CD14-positive monocyte (primary cell): ENCODE results near the gene VSTM2B. TPM values are rescaled to one million over a fixed set of nuclear protein-coding genes. Genes with fewer than 3 reads are reported as not detected.

Experiments
- DNase-seq, 3 donors: peaks; one replicate each; pipeline ENCODE4 v3.0.0-alpha.2; 2011 to 2022
- H2AFZ ChIP-seq: 2 replicates; pipeline ENCODE4 v1.6.0; 2012; ENCODE audit warnings: mild to moderate bottlenecking, low read depth, low read length, inconsistent platforms; ENCODE audit not compliant: insufficient read depth, poor library complexity, severe bottlenecking
- H3K27ac ChIP-seq, 2 donors: 1 replicate in 1 of 2; 2 replicates in 1 of 2; pipeline ENCODE4 v1.5.1; 2012 to 2013; ENCODE audit warnings: low read length in 2 of 2, control low read depth in 1 of 2, inconsistent platforms in 1 of 2, low read depth in 1 of 2, mild to moderate bottlenecking in 1 of 2
- H3K27me3 ChIP-seq, 2 donors: one replicate each; pipeline versions ENCODE4 v1.6.0 to v1.6.1; 2011 to 2013; ENCODE audit warnings: low read length in 2 of 2; ENCODE audit not compliant: control insufficient read depth in 2 of 2, insufficient read depth in 2 of 2
- H3K36me3 ChIP-seq, 2 donors: replicated peaks in 1 of 2; 1 replicate in 1 of 2; 2 replicates in 1 of 2; pipeline versions ENCODE4 v1.5.1 to v1.6.1; 2012 to 2013; ENCODE audit warnings: low read length in 2 of 2, control low read depth in 1 of 2, inconsistent platforms in 1 of 2, mild to moderate bottlenecking in 1 of 2; ENCODE audit not compliant: insufficient read depth in 2 of 2, control insufficient read depth in 1 of 2
- H3K4me1 ChIP-seq, 2 donors: 1 replicate in 1 of 2; 2 replicates in 1 of 2; pipeline versions ENCODE4 v1.5.1 to v1.6.1; 2012 to 2013; ENCODE audit warnings: low read length in 2 of 2, control low read depth in 1 of 2, inconsistent platforms in 1 of 2, mild to moderate bottlenecking in 1 of 2, moderate library complexity in 1 of 2; ENCODE audit not compliant: insufficient read depth in 2 of 2, control insufficient read depth in 1 of 2
- H3K4me2 ChIP-seq: replicated peaks from 2 replicates; pipeline ENCODE3; 2012; ENCODE audit warnings: low read length, moderate library complexity, mild to moderate bottlenecking; ENCODE audit not compliant: poor library complexity, severe bottlenecking; ENCODE audit errors: extremely low read depth
- H3K4me3 ChIP-seq, 3 experiments: fragments of 200-600 bp in 1 of 3; sonication (generic) in 1 of 3; replicated peaks in 1 of 3; 1 replicate in 2 of 3; 2 replicates in 1 of 3; pipeline ENCODE4 v1.5.1; 2011 to 2013; ENCODE audit warnings: low read length in 3 of 3, mild to moderate bottlenecking in 3 of 3, control low read depth in 2 of 3, low read depth in 2 of 3, inconsistent platforms in 1 of 3, moderate library complexity in 1 of 3
- H3K79me2 ChIP-seq: 2 replicates; pipeline ENCODE4 v1.6.0; 2012; ENCODE audit warnings: mild to moderate bottlenecking, control low read depth, inconsistent platforms, low read length, moderate library complexity; ENCODE audit not compliant: insufficient read depth
- H3K9ac ChIP-seq: 2 replicates; pipeline ENCODE4 v1.6.0; 2017; ENCODE audit warnings: low read length, mild to moderate bottlenecking; ENCODE audit not compliant: insufficient read depth, poor library complexity, severe bottlenecking
- H3K9me3 ChIP-seq, 2 donors: replicated peaks in 1 of 2; 1 replicate in 1 of 2; 2 replicates in 1 of 2; pipeline versions ENCODE4 v1.5.1 to v1.6.1; 2012 to 2013; ENCODE audit warnings: low read length in 2 of 2, control low read depth in 1 of 2; ENCODE audit not compliant: control insufficient read depth in 1 of 2, insufficient read depth in 1 of 2
- H4K20me1 ChIP-seq: 2 replicates; pipeline ENCODE4 v1.6.0; 2012; ENCODE audit warnings: mild to moderate bottlenecking, low read length, control low read depth, moderate library complexity; ENCODE audit not compliant: insufficient read depth
- H3K27ac Mint-ChIP-seq, 7 donors: one replicate each; pipeline ENCODE4 v1.8.0; 2020; ENCODE audit warnings: mild to moderate bottlenecking in 7 of 7, mixed read lengths in 7 of 7, moderate library complexity in 6 of 7, inconsistent platforms in 2 of 7
- H3K27me3 Mint-ChIP-seq, 3 donors: one replicate each; pipeline ENCODE4 v1.8.0; 2021 to 2022; ENCODE audit warnings: low read depth in 3 of 3, mild to moderate bottlenecking in 3 of 3, mixed read lengths in 3 of 3, moderate library complexity in 3 of 3, inconsistent platforms in 1 of 3
- H3K36me3 Mint-ChIP-seq, 2 donors: one replicate each; pipeline ENCODE4 v1.8.0; 2020; ENCODE audit warnings: mixed read lengths in 2 of 2, inconsistent platforms in 1 of 2, mild to moderate bottlenecking in 1 of 2
- H3K4me1 Mint-ChIP-seq: one replicate; pipeline ENCODE4 v1.8.0; 2020; ENCODE audit warnings: mild to moderate bottlenecking, mixed read lengths
- H3K4me3 Mint-ChIP-seq, 2 donors: one replicate each; pipeline ENCODE4 v1.8.0; 2020; ENCODE audit warnings: mild to moderate bottlenecking in 2 of 2, mixed read lengths in 2 of 2, moderate library complexity in 1 of 2
- H3K9me3 Mint-ChIP-seq, 7 donors: one replicate each; pipeline ENCODE4 v1.8.0; 2020 to 2022; ENCODE audit warnings: mixed read lengths in 7 of 7, mild to moderate bottlenecking in 6 of 7, moderate library complexity in 6 of 7, inconsistent platforms in 2 of 7
- WGBS: methylation state at CpG from one replicate; pipeline ENCODE4 v1.1.5; 2013; ENCODE audit warnings: missing lambda C conversion rate; ENCODE audit not compliant: insufficient coverage; 5-methylcytosine and 5-hydroxymethylcytosine counted together
- intact Hi-C, 2 donors: fragments of 100-400 bp; cut with micrococcal nuclease; formaldehyde crosslinking; loops; one replicate each; pipeline versions ENCODE4 v1.15.0 to v1.15.1; 2023
- polyA plus RNA-seq, 3 donors: library from polyadenylated mRNA; depleted of rRNA in 1 of 3; unstranded in 2 of 3; stranded (reverse) in 1 of 3; fragments of 300-500 nt in 2 of 3; fragments of >200 nt in 1 of 3; fragmentation: Illumina TruSeq in 2 of 3; gene quantifications; 1 replicate in 2 of 3; 2 replicates in 1 of 3; pipeline ENCODE4 v1.2.3, GENCODE V29; 2012 to 2021
- TF ChIP-seq, protein P1 (sequence below): fragments of 200-600 bp; IDR thresholded peaks from one replicate; pipeline ENCODE4 v1.8.0; 2022; ENCODE audit warnings: antibody characterized with exemption, mild to moderate bottlenecking

Gene VSTM2B
- polyA plus RNA-seq, 3 donors = not detected

DNA sequence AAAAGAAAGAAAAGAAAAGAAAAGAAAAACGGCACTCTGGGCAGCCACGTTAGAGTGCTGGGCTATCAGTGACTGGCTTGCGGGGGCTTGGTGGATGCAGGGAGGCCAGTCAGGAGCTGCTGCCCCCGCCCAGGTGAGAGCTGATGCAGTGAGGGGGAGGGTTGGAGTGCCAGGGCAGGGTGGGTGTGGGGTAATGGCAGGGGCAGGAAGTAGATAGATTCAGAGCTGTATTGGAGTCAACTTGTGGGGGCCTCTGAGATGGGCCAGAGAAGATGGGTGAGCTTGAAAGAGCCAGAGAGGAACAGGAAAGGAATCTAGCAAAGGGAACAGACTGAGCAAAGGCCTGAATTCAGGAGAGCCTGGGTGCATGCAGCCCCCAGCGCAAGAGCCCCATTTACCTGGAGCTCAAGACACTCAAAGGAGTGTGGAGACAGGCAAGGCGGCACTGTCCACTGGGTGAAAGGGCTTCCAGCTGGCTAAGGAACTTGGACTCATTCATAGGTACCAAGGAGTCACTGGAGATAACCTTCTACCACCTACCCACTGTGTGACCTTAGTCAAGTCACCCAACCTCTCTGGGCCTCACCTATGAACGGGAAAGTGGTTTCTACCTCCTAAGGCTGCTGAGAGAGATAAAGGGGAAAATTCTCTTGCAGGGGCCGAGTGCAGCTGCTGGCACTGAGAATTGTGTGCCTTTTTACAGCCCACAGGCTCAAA, 20.2 kb downstream of the VSTM2B start:
- no peaks in the 10 kb centered on the region for H3K4me1 Mint-ChIP-seq
- no peak overlapping the region for H3K9ac ChIP-seq
- no peak overlapping the region for H3K4me3 ChIP-seq
- no peaks in the 10 kb centered on the region for H3K36me3 ChIP-seq
- H3K4me2 ChIP-seq = no peak overlapping the region
- H2AFZ ChIP-seq = no peak overlapping the region
- no peaks in the 10 kb centered on the region for H4K20me1 ChIP-seq
- H3K27me3 Mint-ChIP-seq = peaks cover 1 to 6% (median 2%) of the 10 kb centered on the region in 3 donors
- 87% methylated on average over 7 of the region's 8 CpGs for WGBS
- H3K79me2 ChIP-seq = no peaks in the 10 kb centered on the region
- no peaks in the 10 kb centered on the region for H3K27me3 ChIP-seq
- no peaks in the 10 kb centered on the region for H3K36me3 Mint-ChIP-seq
- H3K4me1 ChIP-seq = no peaks in the 10 kb centered on the region
- no peak for DNase-seq
- H3K4me3 Mint-ChIP-seq = no peak overlapping the region
- H3K9me3 Mint-ChIP-seq = peaks cover 0 to 4% (median 0%) of the 10 kb centered on the region in 7 donors
- TF ChIP-seq, protein P1, sequence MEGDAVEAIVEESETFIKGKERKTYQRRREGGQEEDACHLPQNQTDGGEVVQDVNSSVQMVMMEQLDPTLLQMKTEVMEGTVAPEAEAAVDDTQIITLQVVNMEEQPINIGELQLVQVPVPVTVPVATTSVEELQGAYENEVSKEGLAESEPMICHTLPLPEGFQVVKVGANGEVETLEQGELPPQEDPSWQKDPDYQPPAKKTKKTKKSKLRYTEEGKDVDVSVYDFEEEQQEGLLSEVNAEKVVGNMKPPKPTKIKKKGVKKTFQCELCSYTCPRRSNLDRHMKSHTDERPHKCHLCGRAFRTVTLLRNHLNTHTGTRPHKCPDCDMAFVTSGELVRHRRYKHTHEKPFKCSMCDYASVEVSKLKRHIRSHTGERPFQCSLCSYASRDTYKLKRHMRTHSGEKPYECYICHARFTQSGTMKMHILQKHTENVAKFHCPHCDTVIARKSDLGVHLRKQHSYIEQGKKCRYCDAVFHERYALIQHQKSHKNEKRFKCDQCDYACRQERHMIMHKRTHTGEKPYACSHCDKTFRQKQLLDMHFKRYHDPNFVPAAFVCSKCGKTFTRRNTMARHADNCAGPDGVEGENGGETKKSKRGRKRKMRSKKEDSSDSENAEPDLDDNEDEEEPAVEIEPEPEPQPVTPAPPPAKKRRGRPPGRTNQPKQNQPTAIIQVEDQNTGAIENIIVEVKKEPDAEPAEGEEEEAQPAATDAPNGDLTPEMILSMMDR = no peak
- H3K27ac Mint-ChIP-seq = no peak overlapping the region
- intact Hi-C loops = no loop called here
- no peaks in the 10 kb centered on the region for H3K9me3 ChIP-seq
- no peak overlapping the region for H3K27ac ChIP-seq

DNA sequence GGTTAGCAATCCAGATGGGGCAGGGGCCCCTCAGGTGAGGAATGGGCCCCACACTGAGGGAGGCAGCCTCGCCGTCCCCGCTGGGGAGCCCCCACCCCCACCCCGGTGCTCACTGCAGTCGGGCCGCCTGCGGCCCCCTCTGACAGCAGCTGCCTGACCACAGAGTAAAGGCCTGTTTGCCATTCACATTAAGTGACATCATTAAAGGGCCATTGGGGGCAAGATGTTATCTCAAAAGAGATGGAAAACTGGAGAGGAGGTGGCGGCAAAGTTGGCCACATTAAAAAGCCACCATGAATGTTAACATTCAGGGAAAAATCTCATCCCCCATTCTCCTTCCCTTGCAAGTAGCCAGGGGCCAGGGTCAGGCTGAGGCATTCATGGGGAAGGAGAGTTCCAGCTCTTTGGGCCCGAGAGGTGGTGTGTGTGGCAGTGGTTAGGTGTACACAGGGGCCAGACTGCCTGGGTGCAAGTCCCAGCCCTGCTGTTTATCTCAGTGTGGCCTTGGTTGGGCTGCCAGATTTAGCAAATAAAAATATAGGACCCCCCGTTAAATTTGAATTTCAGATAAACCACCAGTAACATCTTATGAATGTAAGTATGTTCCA, 20.9 kb downstream of the VSTM2B start:
- TF ChIP-seq, protein P1 = no peak
- Mint-ChIP-seq H3K27ac (no peak overlapping the region), H3K4me3 (no peak overlapping the region), H3K27me3 (peaks cover 1 to 6% (median 2%) of the 10 kb centered on the region in 3 donors), H3K4me1 (no peaks in the 10 kb centered on the region), H3K9me3 (peaks cover 0 to 4% (median 0%) of the 10 kb centered on the region in 7 donors), H3K36me3 (no peaks in the 10 kb centered on the region)
- no peaks in the 10 kb centered on the region for H3K79me2 ChIP-seq
- no peaks in the 10 kb centered on the region for H3K36me3 ChIP-seq
- H4K20me1 ChIP-seq = no peaks in the 10 kb centered on the region
- no peaks in the 10 kb centered on the region for H3K9me3 ChIP-seq
- H2AFZ ChIP-seq = no peak overlapping the region
- WGBS = 35% methylated on average over 6 of the region's 10 CpGs
- H3K9ac ChIP-seq = no peak overlapping the region
- intact Hi-C loops = no loop called here
- no peak overlapping the region for H3K4me3 ChIP-seq
- DNase-seq = no peak
- no peak overlapping the region for H3K4me2 ChIP-seq
- no peaks in the 10 kb centered on the region for H3K27me3 ChIP-seq
- H3K4me1 ChIP-seq = no peaks in the 10 kb centered on the region
- no peak overlapping the region for H3K27ac ChIP-seq
